ENCODE data around the gene SFMBT2. TPM values are rescaled to one million over a fixed set of nuclear protein-coding genes. Genes with fewer than 3 reads are reported as not detected.
"Not testable (repeated sequence)": the region's sequence is repeated elsewhere in the genome, so short reads cannot be mapped to it uniquely, and the experiment has no call there.

Gene SFMBT2
- total RNA-seq, 1 donor from 2014 or later, result 9.1 TPM

DNA sequence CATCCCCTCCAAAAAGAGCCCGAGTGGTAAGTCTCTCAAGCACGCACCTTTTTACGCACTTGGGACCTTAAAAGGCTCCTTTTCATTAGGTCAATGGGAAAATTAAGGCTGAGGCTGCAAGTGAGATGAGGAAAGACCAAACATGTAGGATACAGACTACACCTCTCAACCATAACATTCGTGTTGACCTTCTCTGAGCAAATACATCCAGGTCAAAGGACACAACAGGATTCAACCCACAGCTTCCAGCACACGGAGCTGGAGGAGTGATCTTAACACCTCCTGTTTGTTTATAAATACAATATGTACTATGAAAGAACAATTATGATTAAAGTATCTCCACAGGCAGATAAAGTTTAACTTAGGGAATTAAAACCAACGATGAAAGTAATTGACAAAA, 9.7 kb downstream of the SFMBT2 start:
- H3K27me3 Mint-ChIP-seq, result peaks cover 28% of the 10 kb centered on the region

DNA sequence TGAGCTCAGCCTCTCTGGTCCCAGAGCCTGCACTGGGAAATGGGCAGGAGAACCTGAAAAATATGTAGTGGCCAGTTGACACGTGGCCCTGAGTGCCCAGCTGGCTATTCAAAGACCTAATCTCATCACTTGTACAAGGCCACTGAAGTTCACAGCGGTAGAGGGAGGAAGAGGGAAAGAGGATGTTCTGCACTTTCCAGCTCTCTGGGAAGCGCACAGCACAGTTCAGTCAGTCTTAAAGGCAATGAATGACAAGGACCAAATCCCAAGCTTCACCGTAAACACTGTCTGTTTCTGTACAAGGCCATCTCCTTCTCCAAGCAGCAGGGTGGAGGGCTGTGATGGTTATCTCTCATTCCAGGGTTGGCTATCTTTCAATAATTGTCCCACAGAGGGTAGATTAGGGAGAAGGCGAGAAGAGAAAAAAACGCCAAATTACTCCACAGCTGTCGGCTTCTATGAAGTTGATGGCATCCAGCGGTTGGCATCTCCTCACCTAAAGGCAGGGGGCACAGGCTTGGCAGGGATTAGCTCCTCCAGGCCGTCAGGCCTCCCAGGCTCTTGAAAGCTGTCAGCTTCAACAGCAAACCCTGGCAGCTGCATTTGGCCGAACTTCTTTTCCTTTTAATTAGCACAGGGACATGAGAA, 10.6 kb downstream of the SFMBT2 start:
- Mint-ChIP-seq H3K9me3 (ENCODE audit: low read depth) (peaks cover 3% of the 10 kb centered on the region), H3K36me3 (ENCODE audit: insufficient read depth) (no peaks in the 10 kb centered on the region), H3K27ac (no peak overlapping the region), H3K4me1 (ENCODE audit: low read depth) (peaks cover 7% of the 10 kb centered on the region), H3K4me3 (ENCODE audit: low read depth) (no peak overlapping the region), H3K27me3 (peaks cover 19% of the 10 kb centered on the region)
- TF ChIP-seq, protein P1, sequence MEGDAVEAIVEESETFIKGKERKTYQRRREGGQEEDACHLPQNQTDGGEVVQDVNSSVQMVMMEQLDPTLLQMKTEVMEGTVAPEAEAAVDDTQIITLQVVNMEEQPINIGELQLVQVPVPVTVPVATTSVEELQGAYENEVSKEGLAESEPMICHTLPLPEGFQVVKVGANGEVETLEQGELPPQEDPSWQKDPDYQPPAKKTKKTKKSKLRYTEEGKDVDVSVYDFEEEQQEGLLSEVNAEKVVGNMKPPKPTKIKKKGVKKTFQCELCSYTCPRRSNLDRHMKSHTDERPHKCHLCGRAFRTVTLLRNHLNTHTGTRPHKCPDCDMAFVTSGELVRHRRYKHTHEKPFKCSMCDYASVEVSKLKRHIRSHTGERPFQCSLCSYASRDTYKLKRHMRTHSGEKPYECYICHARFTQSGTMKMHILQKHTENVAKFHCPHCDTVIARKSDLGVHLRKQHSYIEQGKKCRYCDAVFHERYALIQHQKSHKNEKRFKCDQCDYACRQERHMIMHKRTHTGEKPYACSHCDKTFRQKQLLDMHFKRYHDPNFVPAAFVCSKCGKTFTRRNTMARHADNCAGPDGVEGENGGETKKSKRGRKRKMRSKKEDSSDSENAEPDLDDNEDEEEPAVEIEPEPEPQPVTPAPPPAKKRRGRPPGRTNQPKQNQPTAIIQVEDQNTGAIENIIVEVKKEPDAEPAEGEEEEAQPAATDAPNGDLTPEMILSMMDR (IDR thresholded peaks at IDR 0.05; ENCODE audit: unreplicated experiment), result no peak
- DNase-seq (ENCODE audit: low spot score, unreplicated experiment), result no peak

More for the DNA sequence above, 9.7 kb downstream of the SFMBT2 start:
- H3K4me3 Mint-ChIP-seq (ENCODE audit: low read depth), result no peak overlapping the region
- peaks cover 7% of the 10 kb centered on the region for H3K4me1 Mint-ChIP-seq (ENCODE audit: low read depth)
- no peak for DNase-seq (ENCODE audit: low spot score, unreplicated experiment)
- no peak overlapping the region for H3K27ac Mint-ChIP-seq
- H3K36me3 Mint-ChIP-seq (ENCODE audit: insufficient read depth), result no peaks in the 10 kb centered on the region
- peaks cover 3% of the 10 kb centered on the region for H3K9me3 Mint-ChIP-seq (ENCODE audit: low read depth)
- TF ChIP-seq, protein P1 (IDR thresholded peaks at IDR 0.05; ENCODE audit: unreplicated experiment), result no peak

DNA sequence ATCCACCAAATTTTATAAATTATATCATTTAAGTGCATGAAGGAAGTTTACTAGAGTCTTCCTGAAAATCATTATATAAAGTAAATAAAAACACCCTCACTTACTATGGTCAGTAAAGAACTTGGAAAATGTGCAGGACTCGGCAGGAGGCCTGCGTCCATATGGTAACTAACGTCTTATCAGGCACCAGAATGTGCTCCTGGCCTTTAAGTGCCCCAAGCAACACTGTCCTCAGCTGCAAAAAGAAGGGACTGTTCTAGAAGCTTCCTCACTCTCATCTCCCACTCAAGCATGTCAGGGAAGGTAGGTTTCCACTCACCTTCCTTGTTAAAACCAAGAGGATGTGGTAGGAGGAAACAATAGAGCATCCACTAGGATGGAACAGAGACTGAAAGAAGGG, 11.3 kb downstream of the SFMBT2 start:
- Mint-ChIP-seq H3K27ac (no peak overlapping the region), H3K4me1 (ENCODE audit: low read depth) (peaks cover 7% of the 10 kb centered on the region)

DNA sequence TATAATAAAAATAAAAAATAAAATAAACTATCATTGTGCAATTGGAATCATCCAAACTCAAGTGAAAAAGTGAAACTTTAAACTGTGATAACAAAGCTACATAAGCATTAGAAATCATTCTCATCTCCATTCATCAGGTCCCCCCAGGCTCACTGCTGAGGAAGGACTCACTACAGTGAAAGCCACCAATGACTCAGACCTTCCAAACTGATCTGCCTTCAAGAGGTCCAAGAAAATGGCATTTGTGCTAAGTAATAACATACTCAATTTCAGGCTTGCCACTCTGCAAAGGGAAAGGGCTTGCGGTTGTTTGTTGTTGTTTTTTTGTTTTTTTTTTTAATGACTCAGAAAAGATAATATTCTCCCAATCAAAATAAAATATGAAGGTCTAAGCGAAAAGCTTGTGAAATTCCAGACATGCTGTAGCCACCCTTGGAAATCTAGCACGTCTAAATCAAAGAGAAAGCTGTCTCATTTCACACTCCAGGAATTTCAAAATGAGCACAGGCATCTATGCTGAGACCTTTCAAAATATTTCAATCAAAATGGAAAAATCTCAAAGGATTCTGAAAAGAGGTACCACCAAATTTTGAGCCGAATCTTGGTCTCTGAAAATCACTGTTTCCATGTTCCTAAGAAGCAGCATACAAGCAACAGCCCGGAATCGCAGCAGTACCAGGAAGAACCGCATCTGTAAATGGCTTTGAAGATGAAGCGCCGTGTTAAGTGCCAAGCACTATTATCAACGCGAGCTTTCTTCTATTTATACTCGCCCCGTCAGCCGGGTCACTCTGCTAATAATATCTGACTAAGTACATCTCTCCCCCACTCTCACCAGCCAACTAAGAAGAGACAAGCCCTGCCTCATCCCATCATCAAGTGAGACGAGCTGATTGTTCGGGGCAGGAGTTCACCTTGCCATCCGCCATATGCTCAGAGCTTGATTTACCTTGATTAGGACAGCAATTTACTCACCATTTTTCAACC, 13.5 kb downstream of the SFMBT2 start:
- DNase-seq (ENCODE audit: low spot score, unreplicated experiment), result no peak
- Mint-ChIP-seq H3K4me3 (ENCODE audit: low read depth) (no peak overlapping the region), H3K9me3 (ENCODE audit: low read depth) (peaks cover 3% of the 10 kb centered on the region), H3K27ac (no peak overlapping the region), H3K4me1 (ENCODE audit: low read depth) (peaks cover 7% of the 10 kb centered on the region), H3K36me3 (ENCODE audit: insufficient read depth) (no peaks in the 10 kb centered on the region), H3K27me3 (peaks cover 2% of the 10 kb centered on the region)
- TF ChIP-seq, protein P1 (IDR thresholded peaks at IDR 0.05; ENCODE audit: unreplicated experiment), result no peak

More for the DNA sequence above, 11.3 kb downstream of the SFMBT2 start:
- H3K4me3 Mint-ChIP-seq (ENCODE audit: low read depth), result no peak overlapping the region
- TF ChIP-seq, protein P1 (IDR thresholded peaks at IDR 0.05; ENCODE audit: unreplicated experiment), result no peak
- peaks cover 3% of the 10 kb centered on the region for H3K9me3 Mint-ChIP-seq (ENCODE audit: low read depth)
- peaks cover 12% of the 10 kb centered on the region for H3K27me3 Mint-ChIP-seq
- no peak for DNase-seq (ENCODE audit: low spot score, unreplicated experiment)
- H3K36me3 Mint-ChIP-seq (ENCODE audit: insufficient read depth), result no peaks in the 10 kb centered on the region

DNA sequence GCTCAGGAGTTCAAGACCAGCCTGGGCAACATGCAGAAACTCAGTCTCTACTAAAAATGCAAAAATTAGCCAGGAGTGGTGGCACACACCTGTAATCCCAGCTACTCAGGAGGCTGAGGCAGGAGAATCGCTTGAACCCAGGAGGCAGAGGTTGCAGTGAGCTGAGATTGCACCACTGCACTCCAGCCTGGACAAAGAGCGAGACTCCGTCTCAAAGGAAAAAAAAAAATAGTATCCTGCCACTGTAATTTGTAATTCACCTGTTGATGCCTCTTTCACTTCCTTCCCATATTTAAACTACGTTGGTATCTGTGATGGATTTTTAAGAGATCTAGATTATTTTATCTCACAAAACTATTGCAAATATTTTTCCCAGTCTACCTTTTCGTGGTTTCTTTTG, 18.5 kb downstream of the SFMBT2 start:
- H3K36me3 Mint-ChIP-seq (ENCODE audit: insufficient read depth); H3K4me1 Mint-ChIP-seq (ENCODE audit: low read depth); H3K27me3 Mint-ChIP-seq; H3K27ac Mint-ChIP-seq; DNase-seq (ENCODE audit: low spot score, unreplicated experiment); H3K4me3 Mint-ChIP-seq (ENCODE audit: low read depth); H3K9me3 Mint-ChIP-seq (ENCODE audit: low read depth): not testable (repeated sequence)
